Panc1 (cell line): ENCODE data around the gene MAPK11. TPM values are rescaled to one million over a fixed set of nuclear protein-coding genes. Genes with fewer than 3 reads are reported as not detected.
A peak's percentile ranks its signal among the peaks of the same experiment; 100 is the strongest.

Experiments used
- ATAC-seq: fragments of 200-7000 bp; cut with Tn5 transposase; 2 replicates; pipeline ENCODE4 v1.9.1; 2020; ENCODE audit warnings: mild to moderate bottlenecking, moderate library complexity
- BruUV-seq: library from RNA; stranded (reverse); fragments of 400-500 nt; replicated peaks from 2 replicates; lab custom pipeline; 2021; lab: Mats Ljungman, UMichigan
- CTCF ChIA-PET: fragments of 300-600 bp; sonication (Branson Sonifier 250); formaldehyde crosslinking; loops from one replicate; lab custom pipeline; 2022; ENCODE audit warnings: antibody characterized with exemption; lab: Charles Lee
- POLR2A ChIA-PET: fragments of 300-600 bp; sonication (Branson Sonifier 250); formaldehyde crosslinking; loops from one replicate; lab custom pipeline; 2022; ENCODE audit warnings: antibody characterized with exemption; lab: Charles Lee
- DNase-seq: peaks from one replicate; pipeline ENCODE4 v3.0.0-alpha.2; 2010; ENCODE audit warnings: low read depth, low spot score
- H3K27ac ChIP-seq: 2 replicates; pipeline ENCODE4 v1.5.1; 2011; ENCODE audit warnings: mild to moderate bottlenecking, low read length, inconsistent platforms
- H3K27me3 ChIP-seq: fragments of 200-500 bp; sonication (Bioruptor generic); 2 replicates; pipeline ENCODE4 v1.6.0; 2014; ENCODE audit warnings: low read length, inconsistent platforms; ENCODE audit not compliant: control insufficient read depth, insufficient read depth
- H3K36me3 ChIP-seq: fragments of 200-500 bp; sonication (Bioruptor generic); 2 replicates; pipeline ENCODE4 v1.5.1; 2014; ENCODE audit warnings: inconsistent platforms, mild to moderate bottlenecking, low read length, moderate library complexity; ENCODE audit not compliant: control insufficient read depth, insufficient read depth
- H3K4me1 ChIP-seq: 2 replicates; pipeline ENCODE4 v1.5.1; 2011; ENCODE audit warnings: inconsistent platforms, mild to moderate bottlenecking, low read length, moderate library complexity; ENCODE audit not compliant: control insufficient read depth, insufficient read depth
- H3K4me3 ChIP-seq, 2 experiments: 2 replicates each; pipeline ENCODE4 v1.5.1; 2011 to 2012; ENCODE audit warnings: low read depth in 2 of 2, low read length in 2 of 2, mild to moderate bottlenecking in 2 of 2, inconsistent platforms in 1 of 2, moderate library complexity in 1 of 2
- H3K9me3 ChIP-seq: fragments of 200-500 bp; sonication (Bioruptor generic); 2 replicates; pipeline ENCODE4 v1.5.1; 2014; ENCODE audit warnings: low read depth, mild to moderate bottlenecking, inconsistent platforms, low read length, moderate library complexity; ENCODE audit not compliant: control insufficient read depth, insufficient read depth
- CTCF ChIP-seq: fragments of 450-650 bp; IDR thresholded peaks from 2 replicates; pipeline ENCODE4 v1.5.1; 2017; ENCODE audit warnings: mild to moderate bottlenecking
- POLR2AphosphoS5 ChIP-seq: IDR thresholded peaks from 2 replicates; pipeline ENCODE4 v1.6.1; 2012; ENCODE audit warnings: mild to moderate bottlenecking, low read depth, low read length, moderate library complexity
- REST ChIP-seq, 2 experiments: IDR thresholded peaks; 2 replicates each; pipeline ENCODE4 v1.6.1; 2011 to 2012; ENCODE audit warnings: low read depth in 2 of 2, control low read depth in 1 of 2, low read length in 1 of 2, mild to moderate bottlenecking in 1 of 2, moderate library complexity in 1 of 2; ENCODE audit not compliant: insufficient read depth in 1 of 2
- SIN3A ChIP-seq: IDR thresholded peaks from 2 replicates; pipeline ENCODE4 v1.6.1; 2012; ENCODE audit warnings: low read depth, mild to moderate bottlenecking, low read length, moderate library complexity, borderline replicate concordance; ENCODE audit not compliant: insufficient read depth
- TCF7L2 ChIP-seq: IDR thresholded peaks from 2 replicates; pipeline ENCODE4 v1.6.1; 2011; ENCODE audit warnings: mild to moderate bottlenecking, low read depth, low read length, inconsistent platforms
- in situ Hi-C: cut with HindIII; loops from 2 replicates; pipeline ENCODE4 v1.10.0; 2016; ENCODE audit warnings: low sequenced_read_pairs, low pct_unique_long_range_greater_than_20kb
- intact Hi-C: fragments of 100-400 bp; cut with micrococcal nuclease; formaldehyde crosslinking; loops from one replicate; pipeline ENCODE4 v1.10.0; 2022; ENCODE audit not compliant: unreplicated experiment
- total RNA-seq: library from RNA; stranded (reverse); gene quantifications from one replicate; pipeline ENCODE4 v1.2.1, GENCODE V29; 2021; ENCODE audit not compliant: unreplicated experiment

The MAPK11 gene
- total RNA-seq, 1 experiment from 2014 or later, result 77.7 TPM

GRCh38 chr22:50303848-50304527, 33.8 kb upstream of the MAPK11 start:
- TF ChIP-seq POLR2AphosphoS5 (no peak), SIN3A (no peak), REST (IDR thresholded peaks at IDR 0.05; ENCODE audit: insufficient read depth in 1 of 2, low read depth in 2 of 2, low read length in 1 of 2) (no peak), TCF7L2 (no peak), CTCF (no peak)
- TSS peak; percentile 42 for BruUV-seq
- Histone ChIP-seq H3K4me1 (peaks cover 61% of the 10 kb centered on the region), H3K27ac (peak overlapping the region; percentile 83), H3K36me3 (no peaks in the 10 kb centered on the region; the same call in 1 of the 2 replicates), H3K9me3 (no peaks in the 10 kb centered on the region), H3K27me3 (no peaks in the 10 kb centered on the region), H3K4me3 (peak overlapping the region in 1 of 2 experiments; percentile 23; a peak in 1 of 4 replicates)
- no peak for ATAC-seq
- in situ Hi-C loops, result no loop called here
- CTCF ChIA-PET, result interaction anchor here (0.6 kb wide), 1 partner anchor 33 kb away, joined by 5 read pairs; no protein-coding TSS in a partner anchor
- intact Hi-C loops, result no loop called here
- DNase-seq, result no peak
- POLR2A ChIA-PET, result no interaction called here

- no peaks in the 10 kb centered on the region for H3K27me3 ChIP-seq
- ATAC-seq (no peak), DNase-seq (no peak)
- no TSS peak for BruUV-seq
- peak overlapping the region; percentile 83 for H3K27ac ChIP-seq
- in situ Hi-C loops, result no loop called here
- peak overlapping the region in 1 of 2 experiments; percentile 16; a peak in 1 of 4 replicates for H3K4me3 ChIP-seq
- ChIA-PET POLR2A (no interaction called here), CTCF (interaction anchor here (0.6 kb wide), 1 partner anchor 33 kb away, joined by 5 read pairs; no protein-coding TSS in a partner anchor)
- peaks cover 61% of the 10 kb centered on the region for H3K4me1 ChIP-seq
- TF ChIP-seq REST (IDR thresholded peaks at IDR 0.05; ENCODE audit: insufficient read depth in 1 of 2, low read depth in 2 of 2, low read length in 1 of 2) (no peak), POLR2AphosphoS5 (no peak), SIN3A (no peak), TCF7L2 (no peak)
- H3K36me3 ChIP-seq, result no peaks in the 10 kb centered on the region; the same call in 1 of the 2 replicates
- intact Hi-C loops, result no loop called here
- H3K9me3 ChIP-seq, result no peaks in the 10 kb centered on the region
Observed at GRCh38 chr22:50303515-50303847, 33.3 kb upstream of the MAPK11 start.
